OCI-LY7 (cell line): Measurements from ENCODE around the gene SNCA. TPM values are rescaled to one million over a fixed set of nuclear protein-coding genes. Genes with fewer than 3 reads are reported as not detected.

Experiments
- BruUV-seq: library from RNA; stranded (reverse); fragments of 400-500 nt; replicated peaks from 2 replicates; lab custom pipeline; 2021; lab: Mats Ljungman, UMichigan
- CTCF ChIA-PET: fragments of 300-600 bp; sonication (Branson Sonifier 250); formaldehyde crosslinking; loops from one replicate; lab custom pipeline; 2022; ENCODE audit warnings: antibody characterized with exemption; ENCODE audit not compliant: unreplicated experiment; lab: Charles Lee
- POLR2A ChIA-PET: fragments of 300-600 bp; sonication (Branson Sonifier 250); formaldehyde crosslinking; loops from one replicate; lab custom pipeline; 2022; ENCODE audit warnings: antibody characterized with exemption; lab: Charles Lee
- DNase-seq: peaks from one replicate; pipeline ENCODE4 v3.0.0-alpha.2; 2015; ENCODE audit warnings: low spot score
- H2AFZ ChIP-seq: fragments of 200-600 bp; sonication (generic), shearing (Covaris generic); 2 replicates; pipeline ENCODE4 v1.6.1; 2014; ENCODE audit warnings: mild to moderate bottlenecking, antibody characterized with exemption, low read length, moderate library complexity
- H3K27ac ChIP-seq: fragments of 200-600 bp; sonication (generic); 2 replicates; pipeline ENCODE4 v1.5.1; 2014; ENCODE audit warnings: mixed run types, low read depth, mild to moderate bottlenecking, moderate library complexity, low read length, inconsistent platforms; ENCODE audit not compliant: poor library complexity, severe bottlenecking
- H3K36me3 ChIP-seq: fragments of 200-600 bp; sonication (generic); 2 replicates; pipeline ENCODE4 v1.6.1; 2014; ENCODE audit warnings: mild to moderate bottlenecking, antibody characterized with exemption, low read length, moderate library complexity, mixed read lengths; ENCODE audit not compliant: insufficient read depth
- H3K4me1 ChIP-seq: fragments of 200-600 bp; sonication (generic); 2 replicates; pipeline ENCODE4 v1.5.1; 2014; ENCODE audit warnings: mild to moderate bottlenecking, low read length; ENCODE audit not compliant: insufficient read depth, poor library complexity, severe bottlenecking
- H3K4me2 ChIP-seq: fragments of 200-600 bp; sonication (generic); 2 replicates; pipeline ENCODE4 v1.6.1; 2014; ENCODE audit warnings: mild to moderate bottlenecking, low read length
- H3K4me3 ChIP-seq: fragments of 200-600 bp; sonication (generic); 2 replicates; pipeline ENCODE4 v1.5.1; 2014; ENCODE audit warnings: mild to moderate bottlenecking, low read depth, low read length; ENCODE audit not compliant: poor library complexity, severe bottlenecking
- H3K79me2 ChIP-seq: fragments of 200-600 bp; sonication (generic); 2 replicates; pipeline ENCODE4 v1.6.1; 2016; ENCODE audit warnings: low read depth, mild to moderate bottlenecking, low read length, moderate library complexity, mixed read lengths; ENCODE audit not compliant: insufficient read depth
- H3K9me2 ChIP-seq: fragments of 200-600 bp; sonication (generic); 2 replicates; pipeline ENCODE4 v1.6.1; 2016; ENCODE audit warnings: mild to moderate bottlenecking, low read length, mixed read lengths; ENCODE audit not compliant: insufficient read depth
- H3K9me3 ChIP-seq: fragments of 200-600 bp; sonication (generic); 2 replicates; pipeline ENCODE4 v1.6.1; 2014; ENCODE audit warnings: mild to moderate bottlenecking, mixed run types, low read length, mixed read lengths
- H4K20me1 ChIP-seq: fragments of 200-600 bp; sonication (generic); 2 replicates; pipeline ENCODE4 v1.6.1; 2014; ENCODE audit warnings: mild to moderate bottlenecking, antibody characterized with exemption, low read length, moderate library complexity, mixed read lengths; ENCODE audit not compliant: insufficient read depth
- EZH2phosphoT487 ChIP-seq: fragments of 200-600 bp; sonication (generic); IDR thresholded peaks from 2 replicates; pipeline ENCODE4 v1.6.1; 2018; ENCODE audit warnings: low read depth, borderline replicate concordance, mild to moderate bottlenecking, mixed run types, antibody characterized with exemption, low read length, moderate library complexity, mixed read lengths
- intact Hi-C: fragments of 100-400 bp; cut with micrococcal nuclease; formaldehyde crosslinking; loops from one replicate; pipeline ENCODE4 v1.10.0; 2022; ENCODE audit not compliant: unreplicated experiment
- total RNA-seq, 2 experiments: library from RNA; depleted of rRNA in 1 of 2; stranded (reverse); fragments of >200 nt in 1 of 2; shearing (Covaris generic) in 1 of 2; gene quantifications; 2 replicates each; pipeline ENCODE4 v1.2.3, GENCODE V29; 2014 to 2022
- TF ChIP-seq, protein P1 (sequence below): fragments of 200-600 bp; sonication (generic); conservative IDR thresholded peaks from 2 replicates; pipeline ENCODE4 v1.5.1; 2014; ENCODE audit warnings: mild to moderate bottlenecking, antibody characterized with exemption, low read length, moderate library complexity, mixed read lengths

Gene SNCA
- total RNA-seq, 2 experiments from 2014 or later = not detected

DNA sequence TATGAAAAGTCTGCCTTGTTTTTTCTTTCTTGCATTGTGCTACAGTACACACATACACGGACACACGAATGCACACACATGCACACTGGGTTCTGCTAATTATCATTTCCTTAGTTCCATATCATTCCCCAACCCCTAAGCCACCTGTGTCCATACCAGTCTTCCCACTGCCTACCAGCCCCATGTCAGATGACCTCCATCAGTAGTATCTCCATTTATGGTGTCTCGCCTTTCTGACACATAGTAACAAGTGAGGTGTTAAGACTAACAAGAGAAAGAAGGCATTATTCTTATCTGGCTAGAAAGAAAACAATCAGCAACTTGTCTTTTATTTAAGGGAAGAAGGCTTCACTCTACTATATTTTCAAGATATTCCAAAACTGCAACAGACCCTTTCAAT, 67.1 kb downstream of the SNCA start:
- H3K4me2 ChIP-seq = no peak overlapping the region
- no peak for DNase-seq
- intact Hi-C loops = no loop called here
- H3K4me3 ChIP-seq = no peak overlapping the region
- ChIA-PET POLR2A (interaction anchor here (0.5 kb wide), 1 partner anchor 32 kb away, joined by 3 read pairs; no protein-coding TSS in a partner anchor), CTCF (no interaction called here)
- no peak overlapping the region for H3K27ac ChIP-seq
- no peaks in the 10 kb centered on the region for H3K79me2 ChIP-seq
- no peaks in the 10 kb centered on the region for H3K9me3 ChIP-seq
- BruUV-seq = no TSS peak
- TF ChIP-seq, protein P1, sequence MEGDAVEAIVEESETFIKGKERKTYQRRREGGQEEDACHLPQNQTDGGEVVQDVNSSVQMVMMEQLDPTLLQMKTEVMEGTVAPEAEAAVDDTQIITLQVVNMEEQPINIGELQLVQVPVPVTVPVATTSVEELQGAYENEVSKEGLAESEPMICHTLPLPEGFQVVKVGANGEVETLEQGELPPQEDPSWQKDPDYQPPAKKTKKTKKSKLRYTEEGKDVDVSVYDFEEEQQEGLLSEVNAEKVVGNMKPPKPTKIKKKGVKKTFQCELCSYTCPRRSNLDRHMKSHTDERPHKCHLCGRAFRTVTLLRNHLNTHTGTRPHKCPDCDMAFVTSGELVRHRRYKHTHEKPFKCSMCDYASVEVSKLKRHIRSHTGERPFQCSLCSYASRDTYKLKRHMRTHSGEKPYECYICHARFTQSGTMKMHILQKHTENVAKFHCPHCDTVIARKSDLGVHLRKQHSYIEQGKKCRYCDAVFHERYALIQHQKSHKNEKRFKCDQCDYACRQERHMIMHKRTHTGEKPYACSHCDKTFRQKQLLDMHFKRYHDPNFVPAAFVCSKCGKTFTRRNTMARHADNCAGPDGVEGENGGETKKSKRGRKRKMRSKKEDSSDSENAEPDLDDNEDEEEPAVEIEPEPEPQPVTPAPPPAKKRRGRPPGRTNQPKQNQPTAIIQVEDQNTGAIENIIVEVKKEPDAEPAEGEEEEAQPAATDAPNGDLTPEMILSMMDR = no peak
- TF ChIP-seq EZH2phosphoT487 = no peak
- no peak overlapping the region for H2AFZ ChIP-seq
- no peaks in the 10 kb centered on the region for H4K20me1 ChIP-seq
- H3K9me2 ChIP-seq = no peaks in the 10 kb centered on the region
- no peaks in the 10 kb centered on the region for H3K36me3 ChIP-seq
- H3K4me1 ChIP-seq = no peaks in the 10 kb centered on the region

DNA sequence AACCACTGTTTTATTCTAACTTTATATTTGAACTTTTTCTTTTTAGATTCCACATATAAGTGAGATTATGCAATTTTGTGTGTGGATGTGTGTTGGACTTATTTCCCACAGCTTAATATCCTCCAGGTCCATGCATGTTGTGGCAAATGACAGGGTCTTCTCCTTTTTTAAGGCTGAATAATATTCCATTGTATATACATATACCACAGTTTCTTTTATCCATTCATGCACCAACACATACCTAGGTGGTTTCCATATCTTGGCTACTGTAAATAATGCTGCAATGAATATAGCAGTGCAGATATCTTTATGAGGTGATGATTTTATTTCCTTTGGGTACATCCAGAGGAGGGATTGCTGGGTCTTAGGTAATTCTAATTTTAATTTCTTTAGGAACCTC, 69.0 kb downstream of the SNCA start:
- Histone ChIP-seq H3K27ac (no peak overlapping the region), H3K4me3 (no peak overlapping the region), H2AFZ (no peak overlapping the region), H3K4me2 (no peak overlapping the region), H3K36me3 (no peaks in the 10 kb centered on the region), H3K4me1 (no peaks in the 10 kb centered on the region), H3K79me2 (no peaks in the 10 kb centered on the region), H4K20me1 (no peaks in the 10 kb centered on the region), H3K9me2 (no peaks in the 10 kb centered on the region), H3K9me3 (no peaks in the 10 kb centered on the region)
- no peak for DNase-seq
- ChIA-PET POLR2A (no interaction called here), CTCF (no interaction called here)
- intact Hi-C loops = no loop called here
- no peak for TF ChIP-seq EZH2phosphoT487
- TF ChIP-seq, protein P1 = no peak
- BruUV-seq = no TSS peak

DNA sequence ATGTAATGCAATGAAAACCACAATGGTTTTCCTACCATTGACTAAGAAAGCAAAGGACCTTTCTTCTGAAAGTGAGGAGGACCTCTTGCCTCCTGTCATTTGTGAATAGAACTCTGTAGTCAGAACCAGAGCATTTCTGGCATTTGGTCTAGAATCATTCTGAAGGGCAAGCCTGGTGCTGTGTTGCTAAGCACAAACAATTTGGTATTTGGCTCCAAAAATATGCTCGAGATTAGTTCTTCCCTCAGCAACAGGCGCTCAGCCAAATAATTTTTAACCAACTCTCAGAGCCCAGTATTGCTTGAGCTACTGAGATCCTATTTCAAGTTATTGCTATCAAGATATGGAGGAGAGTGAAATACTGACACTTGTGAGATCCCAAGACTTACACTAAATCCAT, 71.0 kb downstream of the SNCA start:
- no peaks in the 10 kb centered on the region for H3K36me3 ChIP-seq
- H3K4me1 ChIP-seq = no peaks in the 10 kb centered on the region
- H3K9me3 ChIP-seq = no peaks in the 10 kb centered on the region
- H3K4me3 ChIP-seq = no peak overlapping the region
- intact Hi-C loops = no loop called here
- H3K79me2 ChIP-seq = no peaks in the 10 kb centered on the region
- ChIA-PET CTCF (no interaction called here), POLR2A (no interaction called here)
- no peak for TF ChIP-seq EZH2phosphoT487
- TF ChIP-seq, protein P1 = no peak
- no peak overlapping the region for H2AFZ ChIP-seq
- no peak overlapping the region for H3K4me2 ChIP-seq
- no peaks in the 10 kb centered on the region for H3K9me2 ChIP-seq
- BruUV-seq = no TSS peak
- H4K20me1 ChIP-seq = no peaks in the 10 kb centered on the region
- no peak for DNase-seq
- H3K27ac ChIP-seq = no peak overlapping the region
